K562 (cell line): Measurements from ENCODE around the gene IRF6. TPM values are rescaled to one million over a fixed set of nuclear protein-coding genes. Genes with fewer than 3 reads are reported as not detected.

Source experiments
- ATF1 ChIP-seq, 2 experiments: fragments of 450-650 bp in 1 of 2; IDR thresholded peaks; 2 replicates each; pipeline ENCODE4 v1.6.1; 2016; ENCODE audit warnings: missing compliant biosample characterization in 1 of 2, missing genetic modification characterization in 1 of 2
- BCL6 ChIP-seq: fragments of 250-450 bp; sonication (Bioruptor Pico); IDR thresholded peaks from 2 replicates; pipeline ENCODE4 v1.4.0; 2020
- DLX4 ChIP-seq: fragments of 250-450 bp; sonication (Bioruptor Pico); IDR thresholded peaks from 2 replicates; pipeline ENCODE4 v1.6.1; 2021; ENCODE audit warnings: mild to moderate bottlenecking
- HNRNPK ChIP-seq: fragments of 200-400 bp; formaldehyde crosslinking; IDR thresholded peaks from one replicate; pipeline ENCODE4 v1.6.1; 2018; ENCODE audit warnings: mild to moderate bottlenecking, low read depth, low read length; ENCODE audit not compliant: poor library complexity, severe bottlenecking
- KLF6 ChIP-seq: fragments of 250-450 bp; sonication (Bioruptor Pico); IDR thresholded peaks from 2 replicates; pipeline ENCODE4 v1.4.0; 2020; ENCODE audit warnings: mild to moderate bottlenecking, moderate library complexity, borderline replicate concordance
- MAZ ChIP-seq, 2 experiments: fragments of 450-650 bp in 1 of 2; sonication (generic) in 1 of 2; formaldehyde crosslinking; IDR thresholded peaks in 1 of 2; conservative IDR thresholded peaks in 1 of 2; 2 replicates each; pipeline versions ENCODE4 v1.4.0 to v1.5.0; 2020; ENCODE audit warnings: mild to moderate bottlenecking in 1 of 2, missing genetic modification reagents in 1 of 2
- MLX ChIP-seq, 2 experiments: fragments of 450-650 bp in 1 of 2; sonication (generic) in 1 of 2; formaldehyde crosslinking; conservative IDR thresholded peaks; 2 replicates each; pipeline versions ENCODE4 v1.4.0 to v1.8.1; 2020 to 2022; ENCODE audit warnings: mild to moderate bottlenecking in 1 of 2, missing genetic modification reagents in 1 of 2
- PCBP1 ChIP-seq: fragments of 200-400 bp; formaldehyde crosslinking; IDR thresholded peaks from 2 replicates; pipeline ENCODE4 v1.6.1; 2018; ENCODE audit warnings: mild to moderate bottlenecking, low read depth, low read length; ENCODE audit not compliant: poor library complexity, severe bottlenecking
- REST ChIP-seq, 2 experiments: fragments of 450-650 bp; formaldehyde crosslinking in 1 of 2; IDR thresholded peaks; 2 replicates each; pipeline versions ENCODE4 v1.4.0 to v1.6.1; 2014 to 2020; ENCODE audit warnings: mild to moderate bottlenecking in 2 of 2, borderline replicate concordance in 1 of 2, low read depth in 1 of 2
- RNF2 ChIP-seq: sonication (generic); IDR thresholded peaks from 2 replicates; pipeline ENCODE4 v1.6.1; 2016
- ZNF507 ChIP-seq: conservative IDR thresholded peaks from 2 replicates; pipeline ENCODE4 v1.6.1; 2017; ENCODE audit warnings: missing genetic modification characterization, missing compliant biosample characterization
- ZNF609 ChIP-seq: sonication (generic); formaldehyde crosslinking; IDR thresholded peaks from 2 replicates; pipeline ENCODE4 v1.8.1; 2023; ENCODE audit warnings: missing genetic modification reagents, mild to moderate bottlenecking, borderline replicate concordance
- polyA plus RNA-seq, 8 experiments: library from polyadenylated mRNA; depleted of rRNA in 4 of 8; stranded (reverse) in 5 of 8; unstranded in 3 of 8; fragments of >200 nt; fragmentation: Nextera tagmentation in 2 of 8; fragmentation: Illumina TruSeq in 1 of 8; extraction: Ambion mirVana in 2 of 8; extraction: Trizol in 1 of 8; gene quantifications; 2 replicates each; pipeline versions ENCODE4 v1.2.1 to v1.2.3, GENCODE V29; 2011 to 2014; ENCODE audit warnings: inconsistent platforms in 1 of 8, missing spikeins in 1 of 8
- total RNA-seq, 7 experiments: library from RNA; depleted of rRNA in 6 of 7; stranded (reverse); fragments of >200 nt in 6 of 7; fragmentation: Illumina TruSeq in 2 of 7; extraction: Trizol in 2 of 7; gene quantifications; 2 replicates each; pipeline versions ENCODE4 v1.2.1 to v1.2.3, GENCODE V29; 2011 to 2021; ENCODE audit warnings: low replicate concordance in 1 of 7

The IRF6 gene
- total and polyA plus RNA-seq, 9 of the 15 experiments (the other 6 are each of a cell fraction or from before 2014, with no cell fraction given) = 0.03 to 0.65 (median 0.17) TPM

- TF ChIP-seq ZNF609 (CRISPR knock-in tag) (no peak), ATF1 (CRISPR knock-in tag; IDR thresholded peaks at IDR 0.05) (no peak), ATF1 (tag; IDR thresholded peaks at IDR 0.05) (no peak), REST (IDR thresholded peaks at IDR 0.05; ENCODE audit: borderline replicate concordance) (peak; percentile 27; the same call in 1 of the 2 replicates), REST (CRISPR knock-in tag; IDR thresholded peaks at IDR 0.05; ENCODE audit: low read depth) (no peak), PCBP1 (no peak), BCL6 (CRISPR knock-in tag) (no peak), DLX4 (no peak), RNF2 (no peak), MLX (CRISPR knock-in tag; conservative IDR thresholded peaks at IDR 0.05) (no peak), KLF6 (no peak), MAZ (CRISPR knock-in tag; conservative IDR thresholded peaks at IDR 0.05 in 1 of 2, IDR thresholded peaks at IDR 0.05 in 1 of 2) (no peak), HNRNPK (no peak), ZNF507 (no peak)
Observed at GRCh38 chr1:209850342-209850979, 44.5 kb upstream of the IRF6 start (continued).
